ENCODE results near the gene EDN1. TPM values are rescaled to one million over a fixed set of nuclear protein-coding genes. Genes with fewer than 3 reads are reported as not detected.

Gene EDN1
- total RNA-seq, 1 donor from 2014 or later, result 8.3 TPM

- no peak for TF ChIP-seq CTCF (IDR thresholded peaks at IDR 0.05; ENCODE audit: unreplicated experiment)
- Mint-ChIP-seq H3K9me3 (ENCODE audit: unreplicated experiment) (no peaks in the 10 kb centered on the region), H3K4me3 (ENCODE audit: unreplicated experiment) (no peak overlapping the region), H3K27ac (ENCODE audit: unreplicated experiment) (no peak overlapping the region), H3K27me3 (ENCODE audit: unreplicated experiment) (no peaks in the 10 kb centered on the region), H3K4me1 (ENCODE audit: unreplicated experiment) (no peaks in the 10 kb centered on the region), H3K36me3 (ENCODE audit: low read depth, unreplicated experiment) (no peaks in the 10 kb centered on the region)
- DNase-seq (ENCODE audit: low spot score), result no peak
Measured at GRCh38 chr6:12343122-12343439, 52.9 kb downstream of the EDN1 start.

GRCh38 chr6:12343440-12344162 is 53.4 kb downstream of the EDN1 start:
- Mint-ChIP-seq H3K9me3 (ENCODE audit: unreplicated experiment) (no peaks in the 10 kb centered on the region), H3K27ac (ENCODE audit: unreplicated experiment) (no peak overlapping the region), H3K27me3 (ENCODE audit: unreplicated experiment) (peaks cover 1% of the 10 kb centered on the region), H3K36me3 (ENCODE audit: low read depth, unreplicated experiment) (no peaks in the 10 kb centered on the region), H3K4me1 (ENCODE audit: unreplicated experiment) (no peaks in the 10 kb centered on the region), H3K4me3 (ENCODE audit: unreplicated experiment) (no peak overlapping the region)
- TF ChIP-seq CTCF (IDR thresholded peaks at IDR 0.05; ENCODE audit: unreplicated experiment), result no peak
- no peak for DNase-seq (ENCODE audit: low spot score)

GRCh38 chr6:12344296-12344695 is 54.1 kb downstream of the EDN1 start:
- H3K27me3 Mint-ChIP-seq (ENCODE audit: unreplicated experiment), result peaks cover 1% of the 10 kb centered on the region
- H3K36me3 Mint-ChIP-seq (ENCODE audit: low read depth, unreplicated experiment), result no peaks in the 10 kb centered on the region
- H3K9me3 Mint-ChIP-seq (ENCODE audit: unreplicated experiment), result no peaks in the 10 kb centered on the region
- TF ChIP-seq CTCF (IDR thresholded peaks at IDR 0.05; ENCODE audit: unreplicated experiment), result no peak
- H3K4me3 Mint-ChIP-seq (ENCODE audit: unreplicated experiment), result no peak overlapping the region
- no peak overlapping the region for H3K27ac Mint-ChIP-seq (ENCODE audit: unreplicated experiment)
- DNase-seq (ENCODE audit: low spot score), result no peak
- no peaks in the 10 kb centered on the region for H3K4me1 Mint-ChIP-seq (ENCODE audit: unreplicated experiment)

GRCh38 chr6:12344961-12345693 is 55.0 kb downstream of the EDN1 start:
- H3K36me3 Mint-ChIP-seq (ENCODE audit: low read depth, unreplicated experiment), result no peaks in the 10 kb centered on the region
- no peak for DNase-seq (ENCODE audit: low spot score)
- H3K27ac Mint-ChIP-seq (ENCODE audit: unreplicated experiment), result no peak overlapping the region
- H3K9me3 Mint-ChIP-seq (ENCODE audit: unreplicated experiment), result no peaks in the 10 kb centered on the region
- no peaks in the 10 kb centered on the region for H3K4me1 Mint-ChIP-seq (ENCODE audit: unreplicated experiment)
- TF ChIP-seq CTCF (IDR thresholded peaks at IDR 0.05; ENCODE audit: unreplicated experiment), result no peak
- H3K4me3 Mint-ChIP-seq (ENCODE audit: unreplicated experiment), result no peak overlapping the region
- H3K27me3 Mint-ChIP-seq (ENCODE audit: unreplicated experiment), result peaks cover 1% of the 10 kb centered on the region

- H3K27me3 Mint-ChIP-seq (ENCODE audit: unreplicated experiment), result peaks cover 2% of the 10 kb centered on the region
- no peak overlapping the region for H3K4me3 Mint-ChIP-seq (ENCODE audit: unreplicated experiment)
- TF ChIP-seq CTCF (IDR thresholded peaks at IDR 0.05; ENCODE audit: unreplicated experiment), result no peak
- no peaks in the 10 kb centered on the region for H3K36me3 Mint-ChIP-seq (ENCODE audit: low read depth, unreplicated experiment)
- DNase-seq (ENCODE audit: low spot score), result no peak
- no peaks in the 10 kb centered on the region for H3K9me3 Mint-ChIP-seq (ENCODE audit: unreplicated experiment)
- no peaks in the 10 kb centered on the region for H3K4me1 Mint-ChIP-seq (ENCODE audit: unreplicated experiment)
- no peak overlapping the region for H3K27ac Mint-ChIP-seq (ENCODE audit: unreplicated experiment)
Measured at GRCh38 chr6:12345694-12346058, 55.5 kb downstream of the EDN1 start.
